Upper lobe of left lung (tissue), 6 donors: ENCODE measurements around the gene CCDC174. TPM values are rescaled to one million over a fixed set of nuclear protein-coding genes. Genes with fewer than 3 reads are reported as not detected.

Experiments
- ATAC-seq, 2 donors: fragments of 200-7000 bp; cut with Tn5 transposase; one replicate each; pipeline ENCODE4 v1.9.1; 2022; ENCODE audit warnings: mild to moderate bottlenecking in 2 of 2, moderate library complexity in 2 of 2; ENCODE audit not compliant: low FRiP score in 2 of 2
- DNase-seq, 2 donors: peaks; one replicate each; pipeline ENCODE4 v3.0.0-alpha.2; 2019 to 2020
- H3K27ac ChIP-seq, 4 donors: fragments of 200-600 bp; sonication (generic); one replicate each; pipeline ENCODE4 v1.5.1; 2016 to 2019
- H3K27me3 ChIP-seq, 4 donors: fragments of 200-600 bp; sonication (generic); one replicate each; pipeline ENCODE4 v1.5.1; 2017 to 2019
- H3K36me3 ChIP-seq, 4 donors: fragments of 200-600 bp; sonication (generic); one replicate each; pipeline ENCODE4 v1.5.1; 2016 to 2019
- H3K4me1 ChIP-seq, 4 donors: fragments of 200-600 bp; sonication (generic); one replicate each; pipeline ENCODE4 v1.5.1; 2018 to 2019
- H3K4me3 ChIP-seq, 4 donors: fragments of 200-600 bp; sonication (generic); one replicate each; pipeline ENCODE4 v1.5.1; 2017 to 2019; ENCODE audit warnings: mild to moderate bottlenecking in 2 of 4, moderate library complexity in 1 of 4
- H3K9me3 ChIP-seq, 4 donors: fragments of 200-600 bp; sonication (generic); one replicate each; pipeline ENCODE4 v1.5.1; 2018 to 2019
- CTCF ChIP-seq, 6 experiments: fragments of 450-650 bp in 4 of 6; fragments of 200-600 bp in 2 of 6; sonication (generic) in 2 of 6; IDR thresholded peaks; one replicate each; pipeline ENCODE4 v1.5.1; 2016 to 2019; ENCODE audit warnings: antibody characterized with exemption in 6 of 6
- EP300 ChIP-seq, 4 donors: sonication (generic); formaldehyde crosslinking; IDR thresholded peaks; one replicate each; pipeline ENCODE4 v1.5.1; 2017; ENCODE audit warnings: antibody characterized with exemption in 4 of 4, control low read depth in 2 of 4
- POLR2A ChIP-seq, 4 donors: fragments of 450-650 bp; IDR thresholded peaks; one replicate each; pipeline ENCODE4 v1.5.1; 2016 to 2017; ENCODE audit warnings: antibody characterized with exemption in 4 of 4, mild to moderate bottlenecking in 2 of 4
- POLR2AphosphoS5 ChIP-seq, 2 donors: sonication (generic); formaldehyde crosslinking; IDR thresholded peaks; one replicate each; pipeline ENCODE4 v1.5.1; 2017; ENCODE audit warnings: antibody characterized with exemption in 2 of 2
- WGBS, 2 donors: methylation state at CpG; one replicate each; pipeline ENCODE4 v1.1.5; 2017 to 2018; 5-methylcytosine and 5-hydroxymethylcytosine counted together
- total RNA-seq, 6 donors: library from RNA; depleted of rRNA in 4 of 6; stranded (reverse); fragments of >200 nt in 4 of 6; gene quantifications; one replicate each; pipeline versions ENCODE4 v1.1.0 to v1.2.1, GENCODE V29; 2016 to 2021
- donor health status: DM: no; HTN: no; CAD: no; lungs with moderate emphysema.
- donor health status: DM: no; HTN: yes; CAD: no; lungs with severe emphysema.

CCDC174 gene
- total RNA-seq, 6 donors from 2014 or later, result 14.1 to 28.3 (median 21.8) TPM

- Histone ChIP-seq H3K36me3 (no peaks in the 10 kb centered on the region), H3K4me3 (no peak overlapping the region), H3K9me3 (no peaks in the 10 kb centered on the region), H3K27me3 (no peaks in the 10 kb centered on the region), H3K4me1 (no peaks in the 10 kb centered on the region), H3K27ac (no peak overlapping the region)
- 33% methylated on average over 8 of the region's 8 CpGs for WGBS, 2 donors
- ATAC-seq (peak; percentile 61 to 73), DNase-seq (peak in 1 of 2 donors; percentile 77)
- TF ChIP-seq EP300 (IDR thresholded peaks at IDR 0.05) (no peak), CTCF (IDR thresholded peaks at IDR 0.05) (peak; percentile 57 to 74 (median 67))
Observed at GRCh38 chr3:14633819-14634424, 17.6 kb upstream of the CCDC174 start.

GRCh38 chr3:14634763-14635400, 16.7 kb upstream of the CCDC174 start:
- H3K4me3 ChIP-seq, result no peak overlapping the region
- no peak overlapping the region for H3K27ac ChIP-seq
- TF ChIP-seq POLR2A (IDR thresholded peaks at IDR 0.05), result no peak
- no peak for TF ChIP-seq POLR2AphosphoS5 (IDR thresholded peaks at IDR 0.05)
- TF ChIP-seq EP300 (IDR thresholded peaks at IDR 0.05), result no peak
- no peak for TF ChIP-seq CTCF (IDR thresholded peaks at IDR 0.05)
- ATAC-seq (no peak), DNase-seq (no peak)
- 72 to 78% methylated on average over 4 of the region's 4 CpGs for WGBS, 2 donors
- H3K27me3 ChIP-seq, result no peaks in the 10 kb centered on the region
- H3K36me3 ChIP-seq, result no peaks in the 10 kb centered on the region
- H3K9me3 ChIP-seq, result no peaks in the 10 kb centered on the region
- no peaks in the 10 kb centered on the region for H3K4me1 ChIP-seq

- 72% methylated on average over 4 of the region's 4 CpGs for WGBS, 2 donors
- Histone ChIP-seq H3K27me3 (no peaks in the 10 kb centered on the region), H3K36me3 (no peaks in the 10 kb centered on the region), H3K4me1 (no peaks in the 10 kb centered on the region), H3K9me3 (no peaks in the 10 kb centered on the region), H3K27ac (no peak overlapping the region), H3K4me3 (no peak overlapping the region)
- ATAC-seq (no peak), DNase-seq (no peak)
- TF ChIP-seq POLR2AphosphoS5 (IDR thresholded peaks at IDR 0.05) (no peak), EP300 (IDR thresholded peaks at IDR 0.05) (no peak)
Observed at GRCh38 chr3:14636496-14637087, 15.0 kb upstream of the CCDC174 start.

- no peaks in the 10 kb centered on the region for H3K4me1 ChIP-seq
- no peak overlapping the region for H3K27ac ChIP-seq
- no peak for TF ChIP-seq POLR2AphosphoS5 (IDR thresholded peaks at IDR 0.05)
- no peak for TF ChIP-seq CTCF (IDR thresholded peaks at IDR 0.05)
- no peak for TF ChIP-seq EP300 (IDR thresholded peaks at IDR 0.05)
- TF ChIP-seq POLR2A (IDR thresholded peaks at IDR 0.05), result no peak
- no peak overlapping the region for H3K4me3 ChIP-seq
- no peak for DNase-seq
- no peaks in the 10 kb centered on the region for H3K27me3 ChIP-seq
- H3K36me3 ChIP-seq, result no peaks in the 10 kb centered on the region
- H3K9me3 ChIP-seq, result no peaks in the 10 kb centered on the region
- 61% methylated on average over 10 of the region's 10 CpGs for WGBS, 2 donors
- ATAC-seq, result no peak
Observed at GRCh38 chr3:14640157-14640562, 11.4 kb upstream of the CCDC174 start.

- H3K9me3 ChIP-seq, result no peaks in the 10 kb centered on the region
- H3K36me3 ChIP-seq, result no peaks in the 10 kb centered on the region
- ATAC-seq (no peak), DNase-seq (no peak)
- no peaks in the 10 kb centered on the region for H3K4me1 ChIP-seq
- no peak for TF ChIP-seq POLR2A (IDR thresholded peaks at IDR 0.05)
- TF ChIP-seq EP300 (IDR thresholded peaks at IDR 0.05), result no peak
- TF ChIP-seq POLR2AphosphoS5 (IDR thresholded peaks at IDR 0.05), result no peak
- TF ChIP-seq CTCF (IDR thresholded peaks at IDR 0.05), result no peak
- H3K27ac ChIP-seq, result no peak overlapping the region
- no peak overlapping the region for H3K4me3 ChIP-seq
- WGBS, 2 donors, result 27 to 50% methylated on average over 2 of the region's 2 CpGs
- H3K27me3 ChIP-seq, result no peaks in the 10 kb centered on the region
Observed at GRCh38 chr3:14640734-14641133, 10.8 kb upstream of the CCDC174 start.
